Activated naive CD4-positive, alpha-beta T cell treated with anti-CD3 and anti-CD28 coated beads, Interleukin-2, amount 10 ng/mL, durations not matched to agents 7 days and 5 days (primary cell): Measurements from ENCODE around the gene MKRN2OS.

ENCODE experiments used
- CTCF ChIA-PET: fragments of 350-600 bp; sonication (Branson Sonifier 250); formaldehyde crosslinking; loops from one replicate; lab custom pipeline; 2021; ENCODE audit warnings: antibody characterized with exemption; lab: Charles Lee
- DNase-seq: peaks from one replicate; pipeline ENCODE4 v3.0.0-alpha.2; 2020
- H3K27ac Mint-ChIP-seq: one replicate; pipeline ENCODE4 v1.8.0; 2021; ENCODE audit warnings: mild to moderate bottlenecking, moderate library complexity, mixed read lengths
- H3K27me3 Mint-ChIP-seq: one replicate; pipeline ENCODE4 v1.8.0; 2021; ENCODE audit warnings: mild to moderate bottlenecking, mixed read lengths
- H3K36me3 Mint-ChIP-seq: one replicate; pipeline ENCODE4 v1.8.0; 2021; ENCODE audit warnings: mixed read lengths
- H3K4me1 Mint-ChIP-seq: one replicate; pipeline ENCODE4 v1.8.0; 2021; ENCODE audit warnings: mixed read lengths
- H3K4me3 Mint-ChIP-seq: one replicate; pipeline ENCODE4 v1.8.0; 2021; ENCODE audit warnings: mild to moderate bottlenecking, moderate library complexity, mixed read lengths
- H3K9me3 Mint-ChIP-seq: one replicate; pipeline ENCODE4 v1.8.0; 2021; ENCODE audit warnings: mixed read lengths

The MKRN2OS gene

GRCh38 chr3:12516873-12517272 is 28.4 kb downstream of the MKRN2OS start:
- Mint-ChIP-seq H3K4me3 (no peak overlapping the region), H3K4me1 (no peaks in the 10 kb centered on the region), H3K36me3 (peaks cover 7% of the 10 kb centered on the region)

GRCh38 chr3:12515631-12516030 is 29.7 kb downstream of the MKRN2OS start:
- Mint-ChIP-seq H3K36me3 (peaks cover 2% of the 10 kb centered on the region), H3K4me1 (no peaks in the 10 kb centered on the region), H3K27me3 (no peaks in the 10 kb centered on the region), H3K4me3 (no peak overlapping the region), H3K9me3 (no peaks in the 10 kb centered on the region), H3K27ac (no peak overlapping the region)
- CTCF ChIA-PET = no interaction called here
- no peak for DNase-seq

More at GRCh38 chr3:12516873-12517272, 28.4 kb downstream of the MKRN2OS start:
- Mint-ChIP-seq H3K27ac (no peak overlapping the region), H3K9me3 (no peaks in the 10 kb centered on the region), H3K27me3 (no peaks in the 10 kb centered on the region)
- CTCF ChIA-PET = no interaction called here
- no peak for DNase-seq

DNA sequence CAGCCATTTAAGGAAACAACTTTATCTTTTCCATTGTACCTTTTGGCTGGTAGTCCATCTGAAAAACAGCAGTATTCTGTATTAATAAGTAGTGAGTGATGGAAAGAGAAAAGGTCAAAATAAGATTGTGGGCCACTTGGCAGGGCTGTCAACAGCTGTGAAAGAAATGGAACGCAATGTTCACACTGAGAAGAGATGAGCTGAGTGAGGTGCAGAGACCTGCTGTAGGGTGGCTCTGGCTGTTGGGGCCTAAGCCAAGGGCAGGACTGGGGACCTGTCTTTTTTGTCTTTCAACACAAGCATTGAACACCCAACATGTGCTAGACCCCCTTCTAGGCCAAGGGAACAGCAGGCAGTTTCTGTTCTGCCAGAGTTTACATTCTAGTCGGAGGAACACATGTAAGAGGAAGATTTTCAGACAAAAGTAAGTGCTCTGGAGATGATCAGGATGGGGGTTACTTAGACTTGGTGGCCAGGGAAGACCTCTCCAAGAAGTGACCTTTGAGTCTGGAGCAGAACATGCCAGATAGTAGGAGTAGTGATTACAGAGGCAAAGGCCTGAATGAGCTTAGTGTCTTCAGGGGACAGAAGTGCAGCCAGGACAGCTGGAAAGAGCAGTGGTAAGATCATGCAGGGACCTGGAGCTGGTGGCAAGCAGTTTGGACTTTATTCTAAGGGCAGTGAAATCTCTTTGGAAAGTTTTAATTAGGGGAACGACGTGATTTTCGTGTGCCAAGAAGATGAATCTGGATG is 31.4 kb downstream of the MKRN2OS start:
- H3K27ac Mint-ChIP-seq = no peak overlapping the region

GRCh38 chr3:12512534-12513118 is 32.7 kb downstream of the MKRN2OS start:
- H3K27ac Mint-ChIP-seq = no peak overlapping the region
- CTCF ChIA-PET = no interaction called here
- H3K27me3 Mint-ChIP-seq = no peaks in the 10 kb centered on the region
- no peaks in the 10 kb centered on the region for H3K36me3 Mint-ChIP-seq
- no peaks in the 10 kb centered on the region for H3K4me1 Mint-ChIP-seq
- H3K4me3 Mint-ChIP-seq = no peak overlapping the region
- no peak for DNase-seq
- no peaks in the 10 kb centered on the region for H3K9me3 Mint-ChIP-seq

More for the DNA sequence above, 31.4 kb downstream of the MKRN2OS start:
- no peak overlapping the region for H3K4me3 Mint-ChIP-seq
- no peaks in the 10 kb centered on the region for H3K36me3 Mint-ChIP-seq
- H3K4me1 Mint-ChIP-seq = no peaks in the 10 kb centered on the region
- no peaks in the 10 kb centered on the region for H3K27me3 Mint-ChIP-seq
- no peak for DNase-seq
- no peaks in the 10 kb centered on the region for H3K9me3 Mint-ChIP-seq
- CTCF ChIA-PET = interaction anchor here (0.9 kb wide), 1 partner anchor 379 kb away, joined by 3 read pairs; no protein-coding TSS in a partner anchor

DNA sequence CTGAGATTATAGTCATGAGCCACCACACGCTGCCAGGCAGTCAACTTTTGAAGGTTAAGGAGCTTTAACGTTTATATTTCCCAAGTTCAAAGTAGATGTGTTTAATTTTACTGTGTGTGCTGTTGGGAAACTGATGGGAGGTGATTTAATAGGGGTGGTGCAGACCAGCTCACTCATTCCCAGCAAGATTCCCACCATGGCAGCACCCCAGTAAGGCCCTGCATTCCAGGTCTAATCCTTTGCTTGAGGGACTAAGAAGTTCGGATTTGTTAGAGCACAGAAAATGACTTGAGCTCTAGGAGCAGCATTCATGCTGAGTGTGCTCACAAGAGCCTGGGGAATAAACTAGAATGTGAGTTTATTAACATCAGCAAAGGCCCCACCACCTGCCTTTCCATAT is 35.8 kb downstream of the MKRN2OS start:
- Mint-ChIP-seq H3K36me3 (peaks cover 3% of the 10 kb centered on the region), H3K27me3 (no peaks in the 10 kb centered on the region), H3K4me1 (no peaks in the 10 kb centered on the region), H3K4me3 (no peak overlapping the region), H3K27ac (no peak overlapping the region), H3K9me3 (no peaks in the 10 kb centered on the region)
- CTCF ChIA-PET = interaction anchor here (0.6 kb wide), 1 partner anchor 423 kb away, joined by 3 read pairs; no protein-coding TSS in a partner anchor
- DNase-seq = no peak

DNA sequence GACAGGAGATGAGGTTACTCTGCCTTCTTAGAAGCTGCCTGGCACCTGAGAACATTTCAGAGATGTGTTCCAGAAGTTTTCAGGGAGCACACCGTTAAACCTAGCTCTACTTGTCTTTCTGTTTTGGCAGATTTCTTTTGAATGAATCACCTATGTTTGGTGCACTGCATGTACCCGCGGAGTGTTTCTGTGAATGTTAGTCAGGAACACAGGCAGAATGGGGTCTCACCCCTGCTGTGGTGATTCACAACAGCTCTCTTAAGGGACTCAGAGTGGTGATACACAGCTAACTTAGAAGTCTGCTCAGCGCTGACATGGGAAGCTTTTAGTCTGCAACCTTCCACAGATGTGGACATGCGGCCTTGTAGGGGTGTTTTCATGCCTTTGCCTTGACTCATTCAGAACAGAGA is 37.0 kb downstream of the MKRN2OS start:
- no peaks in the 10 kb centered on the region for H3K9me3 Mint-ChIP-seq
- DNase-seq = no peak
- no peak overlapping the region for H3K4me3 Mint-ChIP-seq
- peaks cover 10% of the 10 kb centered on the region for H3K36me3 Mint-ChIP-seq
- CTCF ChIA-PET = interaction anchor here (0.5 to 1.0 kb wide), 3 partner anchors 13 to 335 kb away, joined by 3 to 4 read pairs (median 3); no protein-coding TSS in a partner anchor
- no peak overlapping the region for H3K27ac Mint-ChIP-seq
- no peaks in the 10 kb centered on the region for H3K27me3 Mint-ChIP-seq
- H3K4me1 Mint-ChIP-seq = no peaks in the 10 kb centered on the region

- no peak overlapping the region for H3K27ac Mint-ChIP-seq
- no peaks in the 10 kb centered on the region for H3K27me3 Mint-ChIP-seq
- peaks cover 14% of the 10 kb centered on the region for H3K36me3 Mint-ChIP-seq
- CTCF ChIA-PET = interaction anchor here (0.6 to 1.0 kb wide), 4 partner anchors 12 to 375 kb away, joined by 3 to 4 read pairs (median 3); no protein-coding TSS in a partner anchor
- DNase-seq = no peak
- no peak overlapping the region for H3K4me3 Mint-ChIP-seq
- no peaks in the 10 kb centered on the region for H3K9me3 Mint-ChIP-seq
- H3K4me1 Mint-ChIP-seq = no peaks in the 10 kb centered on the region
Observed at GRCh38 chr3:12507591-12508281, 37.6 kb downstream of the MKRN2OS start.

- H3K36me3 Mint-ChIP-seq = peaks cover 14% of the 10 kb centered on the region
- CTCF ChIA-PET = no interaction called here
- DNase-seq = no peak
- H3K4me1 Mint-ChIP-seq = no peaks in the 10 kb centered on the region
- no peaks in the 10 kb centered on the region for H3K9me3 Mint-ChIP-seq
- no peak overlapping the region for H3K27ac Mint-ChIP-seq
- H3K27me3 Mint-ChIP-seq = no peaks in the 10 kb centered on the region
- H3K4me3 Mint-ChIP-seq = no peak overlapping the region
Observed at GRCh38 chr3:12506201-12506709, 39.0 kb downstream of the MKRN2OS start.

DNA sequence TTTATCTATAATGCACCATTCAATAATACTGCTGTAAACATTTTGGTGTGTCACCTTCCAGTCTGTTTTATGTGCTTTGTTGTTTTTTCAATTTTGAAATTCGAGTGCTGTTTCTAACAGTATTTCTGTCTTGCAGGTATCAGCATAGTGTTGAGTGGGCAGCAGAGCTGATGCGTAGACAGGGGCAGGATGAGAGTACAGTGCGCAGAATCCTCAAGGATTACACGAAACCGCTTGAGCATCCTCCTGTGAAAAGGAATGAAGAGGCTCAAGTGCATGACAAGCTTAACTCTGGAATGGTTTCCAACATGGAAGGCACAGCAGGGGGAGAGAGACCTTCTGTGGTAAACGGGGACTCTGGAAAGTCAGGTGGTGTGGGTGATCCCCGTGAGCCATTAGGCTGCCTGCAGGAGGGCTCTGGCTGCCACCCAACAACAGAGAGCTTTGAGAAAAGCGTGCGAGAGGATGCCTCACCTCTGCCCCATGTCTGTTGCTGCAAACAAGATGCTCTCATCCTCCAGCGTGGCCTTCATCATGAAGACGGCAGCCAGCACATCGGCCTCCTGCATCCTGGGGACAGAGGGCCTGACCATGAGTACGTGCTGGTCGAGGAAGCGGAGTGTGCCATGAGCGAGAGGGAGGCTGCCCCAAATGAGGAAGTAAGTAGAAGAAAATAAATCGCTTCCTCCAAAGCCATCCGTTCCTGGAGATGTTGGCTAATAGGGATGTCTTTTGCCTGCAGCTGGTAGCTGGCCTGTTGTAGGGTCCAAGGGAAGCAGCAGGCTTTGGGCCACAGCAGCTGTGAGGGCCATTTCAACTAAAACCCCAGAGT is 42.0 kb downstream of the MKRN2OS start:
- H3K4me1 Mint-ChIP-seq = no peaks in the 10 kb centered on the region
- H3K27ac Mint-ChIP-seq = no peak overlapping the region
- H3K27me3 Mint-ChIP-seq = no peaks in the 10 kb centered on the region
- no peak overlapping the region for H3K4me3 Mint-ChIP-seq
- H3K36me3 Mint-ChIP-seq = peaks cover 19% of the 10 kb centered on the region
- no peak for DNase-seq
- H3K9me3 Mint-ChIP-seq = no peaks in the 10 kb centered on the region
- CTCF ChIA-PET = no interaction called here

GRCh38 chr3:12501360-12502020 is 43.8 kb downstream of the MKRN2OS start:
- CTCF ChIA-PET = no interaction called here
- Mint-ChIP-seq H3K4me1 (no peaks in the 10 kb centered on the region), H3K27ac (no peak overlapping the region), H3K4me3 (no peak overlapping the region), H3K27me3 (no peaks in the 10 kb centered on the region), H3K9me3 (no peaks in the 10 kb centered on the region), H3K36me3 (peaks cover 27% of the 10 kb centered on the region)
- no peak for DNase-seq

DNA sequence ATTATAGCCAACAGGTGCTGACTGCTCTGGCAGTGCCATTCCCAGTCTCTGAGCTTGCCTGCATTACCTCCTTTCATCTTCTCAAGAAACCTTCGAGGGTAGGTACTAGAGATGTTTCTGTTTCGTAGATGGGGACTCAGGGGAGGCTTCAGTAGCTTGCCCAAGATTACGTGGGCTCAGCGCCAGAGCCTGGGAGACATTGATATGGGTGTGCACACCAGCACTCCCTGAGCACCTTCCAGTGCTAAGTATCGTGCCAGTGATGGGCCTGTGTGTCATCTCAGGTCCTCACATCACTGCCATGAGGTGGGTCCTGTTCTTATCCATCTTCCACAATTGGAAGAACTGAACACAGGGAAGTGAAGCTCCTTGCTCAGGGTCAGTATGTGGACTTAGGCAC is 45.8 kb downstream of the MKRN2OS start:
- no peak for DNase-seq
- no peaks in the 10 kb centered on the region for H3K9me3 Mint-ChIP-seq
- no peaks in the 10 kb centered on the region for H3K4me1 Mint-ChIP-seq
- H3K27ac Mint-ChIP-seq = no peak overlapping the region
- H3K36me3 Mint-ChIP-seq = peaks cover 25% of the 10 kb centered on the region
- H3K27me3 Mint-ChIP-seq = no peaks in the 10 kb centered on the region
- H3K4me3 Mint-ChIP-seq = no peak overlapping the region
- CTCF ChIA-PET = interaction anchor here (1.0 kb wide), 1 partner anchor 15 kb away, joined by 3 read pairs; the partner anchor contains the start of gene TSEN2

GRCh38 chr3:12496453-12496761 is 48.9 kb downstream of the MKRN2OS start:
- no peaks in the 10 kb centered on the region for H3K9me3 Mint-ChIP-seq
- no peak overlapping the region for H3K4me3 Mint-ChIP-seq
- no peaks in the 10 kb centered on the region for H3K4me1 Mint-ChIP-seq
- H3K36me3 Mint-ChIP-seq = peaks cover 22% of the 10 kb centered on the region
- no peak overlapping the region for H3K27ac Mint-ChIP-seq
- CTCF ChIA-PET = interaction anchor here (1.2 to 1.9 kb wide), 2 partner anchors 11 to 363 kb away, joined by 3 to 5 read pairs; no protein-coding TSS in a partner anchor
- H3K27me3 Mint-ChIP-seq = no peaks in the 10 kb centered on the region
- no peak for DNase-seq

DNA sequence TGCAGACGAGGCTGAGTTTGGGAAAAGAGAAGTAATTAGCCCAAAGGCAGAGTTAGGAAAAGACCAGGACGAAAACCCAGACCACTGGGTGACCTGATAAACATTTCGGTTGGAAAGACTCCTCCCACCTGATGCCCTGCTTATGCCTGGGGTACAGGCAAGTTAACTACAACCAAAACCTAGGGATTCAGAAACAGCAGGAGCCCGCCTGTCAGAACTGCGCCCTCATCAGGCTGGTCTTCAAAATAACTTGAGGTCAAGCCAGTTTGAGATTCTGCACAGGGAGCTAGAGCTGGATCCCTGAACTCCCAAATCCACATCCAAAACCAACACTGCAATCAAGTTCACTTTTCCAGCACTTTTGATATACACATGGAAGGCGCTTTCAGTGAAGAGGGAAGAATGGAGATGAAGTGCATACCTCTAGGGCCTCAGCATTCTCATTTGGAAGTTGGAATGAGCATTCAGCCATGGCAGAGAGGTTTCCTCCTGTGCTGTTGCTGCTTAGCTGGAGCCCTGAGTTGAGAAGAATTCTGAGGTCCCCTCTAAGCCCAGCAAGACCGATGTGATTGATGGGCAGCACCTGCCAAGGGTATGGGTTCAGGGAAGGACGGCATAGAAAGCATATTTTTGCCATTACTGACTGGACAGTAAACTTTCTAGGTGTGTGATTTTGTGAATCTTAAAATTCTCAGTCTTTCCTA is 49.4 kb downstream of the MKRN2OS start:
- peaks cover 22% of the 10 kb centered on the region for H3K36me3 Mint-ChIP-seq
- H3K4me1 Mint-ChIP-seq = no peaks in the 10 kb centered on the region
- H3K27me3 Mint-ChIP-seq = no peaks in the 10 kb centered on the region
- H3K9me3 Mint-ChIP-seq = no peaks in the 10 kb centered on the region
- H3K27ac Mint-ChIP-seq = no peak overlapping the region
- CTCF ChIA-PET = interaction anchor here (1.2 to 1.9 kb wide), 4 partner anchors 10 to 363 kb away, joined by 3 to 5 read pairs (median 4); partner anchors contain the start of gene TSEN2
- DNase-seq = no peak
- no peak overlapping the region for H3K4me3 Mint-ChIP-seq
